HepG2 (cell line): ENCODE measurements around the gene VPS18. TPM values are rescaled to one million over a fixed set of nuclear protein-coding genes. Genes with fewer than 3 reads are reported as not detected.

Experiments
- AHR ChIP-seq: IDR thresholded peaks from 2 replicates; pipeline ENCODE4 v1.6.1; 2018; ENCODE audit warnings: missing genetic modification reagents, missing compliant biosample characterization
- ATF7-NPFF ChIP-seq: sonication (generic); formaldehyde crosslinking; IDR thresholded peaks from 2 replicates; pipeline ENCODE4 v1.8.1; 2023; ENCODE audit warnings: mild to moderate bottlenecking, low read depth, missing genetic modification reagents, moderate library complexity
- BORCS8-MEF2B ChIP-seq: sonication (generic); formaldehyde crosslinking; IDR thresholded peaks from 2 replicates; pipeline ENCODE4 v1.8.0; 2022; ENCODE audit warnings: mild to moderate bottlenecking, missing genetic modification reagents
- HMGA1 ChIP-seq: sonication (generic); formaldehyde crosslinking; conservative IDR thresholded peaks from 2 replicates; pipeline ENCODE4 v1.4.0; 2020; ENCODE audit warnings: missing genetic modification reagents
- IRF2 ChIP-seq: IDR thresholded peaks from 2 replicates; pipeline ENCODE4 v1.6.1; 2018; ENCODE audit warnings: missing genetic modification reagents, missing compliant biosample characterization
- ISL2 ChIP-seq: sonication (generic); formaldehyde crosslinking; IDR thresholded peaks from 2 replicates; pipeline ENCODE4 v1.5.0; 2020; ENCODE audit warnings: missing genetic modification reagents
- TBX3 ChIP-seq: fragments of 450-650 bp; IDR thresholded peaks from 2 replicates; pipeline ENCODE4 v1.6.1; 2017; ENCODE audit warnings: antibody characterized with exemption, mild to moderate bottlenecking, inconsistent platforms, borderline replicate concordance
- TCF7L2 ChIP-seq: IDR thresholded peaks from 2 replicates; pipeline ENCODE4 v1.6.1; 2011; ENCODE audit warnings: mild to moderate bottlenecking, low read depth, low read length, moderate library complexity
- ZNF3 ChIP-seq: IDR thresholded peaks from 2 replicates; pipeline ENCODE4 v1.7.0; 2017; ENCODE audit warnings: inconsistent platforms
- ZNF317 ChIP-seq: sonication (generic); formaldehyde crosslinking; IDR thresholded peaks from 2 replicates; pipeline ENCODE4 v1.5.0; 2020; ENCODE audit warnings: mild to moderate bottlenecking, missing genetic modification reagents
- ZNF446 ChIP-seq: sonication (generic); formaldehyde crosslinking; IDR thresholded peaks from 2 replicates; pipeline ENCODE4 v1.5.0; 2020; ENCODE audit warnings: mild to moderate bottlenecking, missing genetic modification reagents
- ZNF607 ChIP-seq: sonication (generic); formaldehyde crosslinking; IDR thresholded peaks from 2 replicates; pipeline ENCODE4 v1.5.1; 2020; ENCODE audit warnings: missing genetic modification reagents, mild to moderate bottlenecking, borderline replicate concordance
- polyA plus RNA-seq, 8 experiments: library from polyadenylated mRNA; depleted of rRNA in 3 of 8; stranded (reverse) in 7 of 8; unstranded in 1 of 8; fragments of >200 nt; fragmentation: Illumina TruSeq in 4 of 8; extraction: Trizol in 4 of 8; gene quantifications; 2 replicates each; pipeline versions ENCODE4 v1.2.1 to v1.2.3, GENCODE V29; 2011 to 2016; ENCODE audit warnings: low read depth in 4 of 8, missing spikeins in 1 of 8, mixed read lengths in 1 of 8; ENCODE audit not compliant: insufficient read depth in 1 of 8
- total RNA-seq, 5 experiments: library from RNA; depleted of rRNA; stranded (reverse); fragments of >200 nt; fragmentation: Illumina TruSeq; extraction: Trizol; gene quantifications; 2 replicates each; pipeline ENCODE4 v1.2.3, GENCODE V29; 2016; ENCODE audit warnings: low read depth in 1 of 5
- TF ChIP-seq, protein P1 (sequence below): sonication (generic); formaldehyde crosslinking; IDR thresholded peaks from 2 replicates; pipeline ENCODE4 v1.4.0; 2020; ENCODE audit warnings: missing genetic modification reagents, borderline replicate concordance
- TF ChIP-seq, protein P2 (sequence below): sonication (generic); formaldehyde crosslinking; IDR thresholded peaks from 2 replicates; pipeline ENCODE4 v1.8.0; 2022; ENCODE audit warnings: mild to moderate bottlenecking, missing genetic modification reagents
- TF ChIP-seq, protein P3 (sequence below): fragments of 450-650 bp; IDR thresholded peaks from 2 replicates; pipeline ENCODE4 v1.6.1; 2016
- TF ChIP-seq, protein P4 (sequence below): sonication (generic); formaldehyde crosslinking; IDR thresholded peaks from 2 replicates; pipeline ENCODE4 v1.5.1; 2020; ENCODE audit warnings: missing genetic modification reagents, mild to moderate bottlenecking, borderline replicate concordance
- TF ChIP-seq, protein P5 (sequence below): sonication (generic); formaldehyde crosslinking; IDR thresholded peaks from 2 replicates; pipeline ENCODE4 v1.4.0; 2020; ENCODE audit warnings: missing genetic modification reagents, mild to moderate bottlenecking, borderline replicate concordance

VPS18 gene
- total and polyA plus RNA-seq, 2 of the 13 experiments (the other 11 are each of a cell fraction or from before 2014, with no cell fraction given) = 5.8 to 17.0 TPM

DNA sequence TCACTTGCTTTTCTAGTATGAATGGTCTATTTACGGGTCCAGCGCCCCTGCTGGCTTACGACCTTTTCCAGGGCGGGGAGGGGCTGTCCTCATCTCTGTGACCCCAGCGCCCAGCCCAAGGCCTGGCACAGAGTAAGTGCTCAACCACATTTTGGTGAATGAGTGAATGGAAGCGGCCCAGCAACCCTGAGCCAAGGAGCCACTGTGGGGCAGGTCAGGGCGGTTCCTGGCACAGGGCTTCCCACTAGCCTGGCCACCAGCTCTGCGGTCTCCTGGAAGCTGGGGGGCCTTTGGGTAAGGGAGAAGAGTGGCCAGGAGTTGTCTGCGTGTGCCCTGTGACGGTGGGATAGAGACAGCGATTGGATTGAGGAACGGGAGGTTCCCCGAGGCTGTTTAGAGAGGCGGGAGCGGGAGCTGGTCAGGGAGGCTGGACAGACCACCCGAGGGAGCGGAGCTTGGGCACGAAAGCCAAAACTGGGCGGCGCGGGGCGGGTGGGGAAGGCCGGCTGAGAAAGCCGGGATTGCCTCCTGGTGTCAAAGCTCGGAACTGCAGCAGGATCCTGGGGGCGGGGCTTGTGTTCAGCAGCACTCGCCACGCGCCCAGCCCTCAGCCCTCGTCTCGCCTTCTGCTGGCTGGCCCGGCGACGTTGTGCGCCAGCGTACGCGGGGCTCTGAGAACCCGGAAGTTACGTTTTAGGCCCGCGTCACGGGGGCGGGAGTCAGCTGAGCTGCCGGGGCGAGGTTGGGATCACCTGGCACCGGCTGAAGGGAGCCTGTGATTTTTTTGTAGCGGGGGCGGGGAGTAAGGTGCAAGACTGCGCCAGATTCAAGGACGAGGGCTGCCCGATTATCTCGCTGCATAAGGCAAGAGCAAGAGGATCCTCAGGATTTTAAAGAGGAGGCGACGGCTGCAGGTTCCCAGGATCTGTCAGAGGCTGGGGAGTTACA lies at the start of gene VPS18 (continued):
- TF ChIP-seq, protein P1, sequence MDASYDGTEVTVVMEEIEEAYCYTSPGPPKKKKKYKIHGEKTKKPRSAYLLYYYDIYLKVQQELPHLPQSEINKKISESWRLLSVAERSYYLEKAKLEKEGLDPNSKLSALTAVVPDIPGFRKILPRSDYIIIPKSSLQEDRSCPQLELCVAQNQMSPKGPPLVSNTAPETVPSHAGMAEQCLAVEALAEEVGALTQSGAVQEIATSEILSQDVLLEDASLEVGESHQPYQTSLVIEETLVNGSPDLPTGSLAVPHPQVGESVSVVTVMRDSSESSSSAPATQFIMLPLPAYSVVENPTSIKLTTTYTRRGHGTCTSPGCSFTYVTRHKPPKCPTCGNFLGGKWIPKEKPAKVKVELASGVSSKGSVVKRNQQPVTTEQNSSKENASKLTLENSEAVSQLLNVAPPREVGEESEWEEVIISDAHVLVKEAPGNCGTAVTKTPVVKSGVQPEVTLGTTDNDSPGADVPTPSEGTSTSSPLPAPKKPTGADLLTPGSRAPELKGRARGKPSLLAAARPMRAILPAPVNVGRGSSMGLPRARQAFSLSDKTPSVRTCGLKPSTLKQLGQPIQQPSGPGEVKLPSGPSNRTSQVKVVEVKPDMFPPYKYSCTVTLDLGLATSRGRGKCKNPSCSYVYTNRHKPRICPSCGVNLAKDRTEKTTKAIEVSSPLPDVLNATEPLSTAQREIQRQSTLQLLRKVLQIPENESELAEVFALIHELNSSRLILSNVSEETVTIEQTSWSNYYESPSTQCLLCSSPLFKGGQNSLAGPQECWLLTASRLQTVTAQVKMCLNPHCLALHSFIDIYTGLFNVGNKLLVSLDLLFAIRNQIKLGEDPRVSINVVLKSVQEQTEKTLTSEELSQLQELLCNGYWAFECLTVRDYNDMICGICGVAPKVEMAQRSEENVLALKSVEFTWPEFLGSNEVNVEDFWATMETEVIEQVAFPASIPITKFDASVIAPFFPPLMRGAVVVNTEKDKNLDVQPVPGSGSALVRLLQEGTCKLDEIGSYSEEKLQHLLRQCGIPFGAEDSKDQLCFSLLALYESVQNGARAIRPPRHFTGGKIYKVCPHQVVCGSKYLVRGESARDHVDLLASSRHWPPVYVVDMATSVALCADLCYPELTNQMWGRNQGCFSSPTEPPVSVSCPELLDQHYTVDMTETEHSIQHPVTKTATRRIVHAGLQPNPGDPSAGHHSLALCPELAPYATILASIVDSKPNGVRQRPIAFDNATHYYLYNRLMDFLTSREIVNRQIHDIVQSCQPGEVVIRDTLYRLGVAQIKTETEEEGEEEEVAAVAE (CRISPR knock-in tag) = no peak
- TF ChIP-seq, protein P2, sequence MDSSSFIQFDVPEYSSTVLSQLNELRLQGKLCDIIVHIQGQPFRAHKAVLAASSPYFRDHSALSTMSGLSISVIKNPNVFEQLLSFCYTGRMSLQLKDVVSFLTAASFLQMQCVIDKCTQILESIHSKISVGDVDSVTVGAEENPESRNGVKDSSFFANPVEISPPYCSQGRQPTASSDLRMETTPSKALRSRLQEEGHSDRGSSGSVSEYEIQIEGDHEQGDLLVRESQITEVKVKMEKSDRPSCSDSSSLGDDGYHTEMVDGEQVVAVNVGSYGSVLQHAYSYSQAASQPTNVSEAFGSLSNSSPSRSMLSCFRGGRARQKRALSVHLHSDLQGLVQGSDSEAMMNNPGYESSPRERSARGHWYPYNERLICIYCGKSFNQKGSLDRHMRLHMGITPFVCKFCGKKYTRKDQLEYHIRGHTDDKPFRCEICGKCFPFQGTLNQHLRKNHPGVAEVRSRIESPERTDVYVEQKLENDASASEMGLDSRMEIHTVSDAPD = 0 out of 2 replicates have a peak, but pooled peaks have one; percentile 46
- TF ChIP-seq, protein P3, sequence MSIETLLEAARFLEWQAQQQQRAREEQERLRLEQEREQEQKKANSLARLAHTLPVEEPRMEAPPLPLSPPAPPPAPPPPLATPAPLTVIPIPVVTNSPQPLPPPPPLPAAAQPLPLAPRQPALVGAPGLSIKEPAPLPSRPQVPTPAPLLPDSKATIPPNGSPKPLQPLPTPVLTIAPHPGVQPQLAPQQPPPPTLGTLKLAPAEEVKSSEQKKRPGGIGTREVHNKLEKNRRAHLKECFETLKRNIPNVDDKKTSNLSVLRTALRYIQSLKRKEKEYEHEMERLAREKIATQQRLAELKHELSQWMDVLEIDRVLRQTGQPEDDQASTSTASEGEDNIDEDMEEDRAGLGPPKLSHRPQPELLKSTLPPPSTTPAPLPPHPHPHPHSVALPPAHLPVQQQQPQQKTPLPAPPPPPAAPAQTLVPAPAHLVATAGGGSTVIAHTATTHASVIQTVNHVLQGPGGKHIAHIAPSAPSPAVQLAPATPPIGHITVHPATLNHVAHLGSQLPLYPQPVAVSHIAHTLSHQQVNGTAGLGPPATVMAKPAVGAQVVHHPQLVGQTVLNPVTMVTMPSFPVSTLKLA = peak; percentile 89
- TF ChIP-seq, protein P4, sequence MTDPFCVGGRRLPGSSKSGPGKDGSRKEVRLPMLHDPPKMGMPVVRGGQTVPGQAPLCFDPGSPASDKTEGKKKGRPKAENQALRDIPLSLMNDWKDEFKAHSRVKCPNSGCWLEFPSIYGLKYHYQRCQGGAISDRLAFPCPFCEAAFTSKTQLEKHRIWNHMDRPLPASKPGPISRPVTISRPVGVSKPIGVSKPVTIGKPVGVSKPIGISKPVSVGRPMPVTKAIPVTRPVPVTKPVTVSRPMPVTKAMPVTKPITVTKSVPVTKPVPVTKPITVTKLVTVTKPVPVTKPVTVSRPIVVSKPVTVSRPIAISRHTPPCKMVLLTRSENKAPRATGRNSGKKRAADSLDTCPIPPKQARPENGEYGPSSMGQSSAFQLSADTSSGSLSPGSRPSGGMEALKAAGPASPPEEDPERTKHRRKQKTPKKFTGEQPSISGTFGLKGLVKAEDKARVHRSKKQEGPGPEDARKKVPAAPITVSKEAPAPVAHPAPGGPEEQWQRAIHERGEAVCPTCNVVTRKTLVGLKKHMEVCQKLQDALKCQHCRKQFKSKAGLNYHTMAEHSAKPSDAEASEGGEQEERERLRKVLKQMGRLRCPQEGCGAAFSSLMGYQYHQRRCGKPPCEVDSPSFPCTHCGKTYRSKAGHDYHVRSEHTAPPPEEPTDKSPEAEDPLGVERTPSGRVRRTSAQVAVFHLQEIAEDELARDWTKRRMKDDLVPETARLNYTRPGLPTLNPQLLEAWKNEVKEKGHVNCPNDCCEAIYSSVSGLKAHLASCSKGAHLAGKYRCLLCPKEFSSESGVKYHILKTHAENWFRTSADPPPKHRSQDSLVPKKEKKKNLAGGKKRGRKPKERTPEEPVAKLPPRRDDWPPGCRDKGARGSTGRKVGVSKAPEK (CRISPR knock-in tag) = no peak
- peak; percentile 84; the same call in 1 of the 2 replicates for TF ChIP-seq BORCS8-MEF2B (CRISPR knock-in tag)
- no peak; the same call in 1 of the 2 replicates for TF ChIP-seq ZNF317 (CRISPR knock-in tag)
- no peak for TF ChIP-seq HMGA1 (CRISPR knock-in tag)
- TF ChIP-seq TBX3 = no peak
- TF ChIP-seq, protein P5, sequence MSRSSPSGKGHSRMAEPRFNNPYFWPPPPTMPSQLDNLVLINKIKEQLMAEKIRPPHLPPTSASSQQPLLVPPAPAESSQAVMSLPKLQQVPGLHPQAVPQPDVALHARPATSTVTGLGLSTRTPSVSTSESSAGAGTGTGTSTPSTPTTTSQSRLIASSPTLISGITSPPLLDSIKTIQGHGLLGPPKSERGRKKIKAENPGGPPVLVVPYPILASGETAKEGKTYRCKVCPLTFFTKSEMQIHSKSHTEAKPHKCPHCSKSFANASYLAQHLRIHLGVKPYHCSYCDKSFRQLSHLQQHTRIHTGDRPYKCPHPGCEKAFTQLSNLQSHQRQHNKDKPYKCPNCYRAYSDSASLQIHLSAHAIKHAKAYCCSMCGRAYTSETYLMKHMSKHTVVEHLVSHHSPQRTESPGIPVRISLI (CRISPR knock-in tag) = no peak; the same call in 1 of the 2 replicates
- peak; percentile 46; the same call in 1 of the 2 replicates for TF ChIP-seq IRF2
- TF ChIP-seq ZNF607 (CRISPR knock-in tag) = no peak
- no peak for TF ChIP-seq AHR
- TF ChIP-seq ZNF446 = no peak
- TF ChIP-seq ATF7-NPFF (CRISPR knock-in tag) = no peak
- TF ChIP-seq TCF7L2 = no peak
- TF ChIP-seq ISL2 (CRISPR knock-in tag) = peak; percentile 17; the same call in 1 of the 2 replicates
- no peak for TF ChIP-seq ZNF3 (CRISPR knock-in tag)
